GM19372 (cell line): ENCODE measurements around the gene EML4.

Source experiments
- ATAC-seq: cut with Tn5 transposase; IDR thresholded peaks from one replicate; pipeline ENCODE4 v1.9.1; 2021; ENCODE audit warnings: mild to moderate bottlenecking, low read depth, moderate library complexity; ENCODE audit not compliant: unreplicated experiment

EML4 gene

DNA sequence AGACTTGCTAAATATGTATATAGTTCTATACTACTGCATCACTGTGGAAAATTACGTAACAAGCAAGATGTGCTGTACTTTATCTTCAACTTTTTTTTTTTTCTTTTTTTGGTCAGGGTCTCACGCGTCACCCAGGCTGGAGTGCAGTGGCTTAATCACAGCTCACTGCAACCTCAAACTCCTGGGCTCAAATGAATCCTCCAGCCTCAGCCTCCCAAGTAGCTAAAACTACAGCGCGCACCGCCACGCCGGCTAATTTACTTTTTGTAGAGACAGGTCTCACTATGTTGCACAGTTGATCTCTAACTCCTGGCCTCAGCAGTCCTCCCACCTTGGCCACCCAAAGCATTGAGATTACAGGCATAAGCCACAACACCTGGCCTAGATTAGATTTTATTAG lies 123.9 kb downstream of the EML4 start:
- no peak for ATAC-seq

DNA sequence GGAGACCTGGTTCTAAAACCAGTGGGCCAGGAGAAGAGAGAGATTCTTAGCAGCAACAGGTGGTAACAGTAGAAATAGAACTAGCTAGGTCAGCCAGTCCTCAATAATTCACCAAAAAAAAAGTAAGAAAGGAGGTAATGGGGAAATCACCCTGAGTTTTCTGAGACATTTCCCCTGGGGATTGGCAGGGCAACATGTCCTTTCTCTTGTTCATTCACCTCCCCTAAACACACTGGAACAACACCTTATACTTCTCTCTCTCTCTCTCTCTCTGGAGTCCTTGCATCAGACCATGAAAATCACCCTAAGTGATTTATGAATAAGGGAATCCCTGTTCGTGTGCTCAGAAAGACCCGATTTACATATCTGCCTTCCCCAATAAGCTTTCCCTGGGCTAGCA lies 127.1 kb downstream of the EML4 start:
- ATAC-seq: peak; percentile 60

- no peak for ATAC-seq
Observed at GRCh38 chr2:42297322-42297936, 128.3 kb downstream of the EML4 start.

DNA sequence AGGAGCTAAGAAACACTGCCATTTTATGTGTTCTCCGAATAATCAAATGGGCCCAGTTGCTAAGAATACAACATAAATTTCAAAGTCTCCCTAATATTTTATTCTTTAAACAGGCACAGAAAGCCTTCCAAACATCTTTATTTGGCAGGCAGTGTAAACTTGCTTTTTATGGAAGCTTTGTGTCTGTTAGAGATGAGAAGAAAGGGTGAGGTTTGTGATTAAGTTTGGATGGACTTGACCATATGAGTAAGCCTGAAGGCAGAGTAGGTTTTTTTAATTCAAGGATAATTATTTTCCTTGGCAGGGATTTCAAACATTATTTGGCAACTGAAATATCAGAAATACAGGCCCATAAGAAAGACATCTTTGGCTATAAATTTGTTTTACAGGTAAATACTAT lies 129.0 kb downstream of the EML4 start:
- no peak for ATAC-seq

- no peak for ATAC-seq
Observed at GRCh38 chr2:42298996-42299754, 130.0 kb downstream of the EML4 start.

- no peak for ATAC-seq
Observed at GRCh38 chr2:42300527-42300926, 131.4 kb downstream of the EML4 start.

GRCh38 chr2:42303252-42303651 lies 134.1 kb downstream of the EML4 start:
- ATAC-seq: no peak

DNA sequence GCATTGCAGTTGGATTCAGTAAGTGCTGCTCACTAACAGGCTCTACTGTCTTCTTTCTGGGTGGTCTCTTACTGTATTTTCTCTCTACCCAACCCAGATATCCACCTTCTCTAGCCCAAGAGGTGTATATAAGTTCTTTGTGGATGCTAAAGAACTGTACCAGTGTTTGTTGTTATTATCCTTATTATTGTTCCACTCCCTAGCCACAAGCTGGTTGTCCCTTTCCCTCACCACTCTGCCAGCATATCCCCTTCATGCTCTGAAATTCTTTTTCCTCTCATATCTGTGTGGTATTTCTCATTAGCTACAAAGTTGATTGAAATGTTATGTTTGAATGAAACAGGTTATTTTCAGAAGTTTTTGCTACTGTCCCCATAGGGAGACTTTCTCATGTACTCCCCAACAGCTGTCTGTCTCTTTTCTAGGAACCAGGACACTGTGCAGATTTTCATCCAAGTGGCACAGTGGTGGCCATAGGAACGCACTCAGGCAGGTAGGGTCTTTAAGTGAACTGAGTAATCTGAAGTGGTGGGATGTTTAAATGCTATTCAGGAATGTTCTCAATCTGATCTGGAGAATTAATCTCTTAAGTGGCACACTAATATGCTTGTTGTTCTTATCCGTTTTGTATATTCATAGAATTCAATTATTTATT lies 135.0 kb downstream of the EML4 start:
- no peak for ATAC-seq

GRCh38 chr2:42307180-42307579 lies 138.0 kb downstream of the EML4 start:
- no peak for ATAC-seq

DNA sequence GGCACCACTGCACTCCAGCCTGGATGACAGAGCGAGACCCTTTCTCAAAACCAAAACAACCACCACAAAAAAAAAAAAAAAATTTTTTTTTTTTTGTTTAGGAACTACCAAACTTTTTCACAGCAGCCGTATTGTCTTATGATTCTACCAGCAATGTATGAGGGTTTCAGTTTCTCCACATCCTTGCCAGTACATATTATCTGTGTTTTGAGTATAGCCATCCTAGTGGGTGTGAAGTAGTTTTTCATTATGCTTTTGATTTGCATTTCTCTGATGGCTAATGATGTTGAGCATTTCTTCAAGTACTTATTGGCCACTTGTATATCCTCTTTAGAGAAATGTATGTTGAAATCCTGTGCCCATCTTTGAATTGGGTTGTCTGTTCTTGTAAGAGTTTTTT lies 140.2 kb downstream of the EML4 start:
- ATAC-seq: no peak

GRCh38 chr2:42310007-42310515 lies 140.9 kb downstream of the EML4 start:
- no peak for ATAC-seq

GRCh38 chr2:42312106-42312505 lies 143.0 kb downstream of the EML4 start:
- no peak for ATAC-seq

GRCh38 chr2:42314892-42315468 lies 145.8 kb downstream of the EML4 start:
- no peak for ATAC-seq

- ATAC-seq: no peak
Observed at GRCh38 chr2:42315844-42316470, 146.8 kb downstream of the EML4 start.

DNA sequence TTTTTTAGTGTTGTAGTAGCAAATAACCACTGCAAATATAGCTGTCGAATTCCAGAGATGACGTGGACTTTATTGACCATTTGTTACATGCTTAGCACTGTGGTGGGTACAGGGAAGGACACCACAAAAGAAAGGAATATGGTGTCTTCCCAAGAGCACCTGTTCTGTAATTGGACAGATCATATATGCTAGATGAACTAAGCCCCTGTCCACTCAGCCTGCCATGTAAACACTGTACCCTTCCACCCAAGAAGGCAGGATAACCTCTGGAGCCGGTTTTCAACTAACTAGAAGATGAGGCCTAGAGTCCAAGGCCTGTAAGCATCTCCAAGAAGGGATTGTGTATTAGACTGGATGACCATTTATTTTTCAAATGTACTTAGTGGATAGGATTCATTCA lies 147.8 kb downstream of the EML4 start:
- ATAC-seq: no peak

DNA sequence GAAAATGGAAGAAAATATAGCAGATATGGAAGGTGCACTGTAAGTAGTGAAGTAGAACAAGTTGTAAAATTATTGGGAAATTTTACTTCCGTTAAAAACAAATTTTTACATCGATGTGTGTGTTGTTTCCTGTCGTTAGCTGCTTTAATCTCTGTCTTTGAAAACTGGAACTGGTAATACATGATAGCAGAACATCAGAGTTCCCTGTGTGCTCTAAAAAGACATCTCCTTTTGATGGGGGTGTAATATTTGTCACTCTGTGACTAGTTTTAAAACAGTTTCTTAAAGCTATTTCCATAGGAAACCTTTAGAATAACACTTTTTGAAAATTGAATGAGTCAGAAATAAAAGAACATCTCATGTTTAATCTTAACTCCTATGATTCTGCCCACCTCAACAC lies 148.3 kb downstream of the EML4 start:
- no peak for ATAC-seq

DNA sequence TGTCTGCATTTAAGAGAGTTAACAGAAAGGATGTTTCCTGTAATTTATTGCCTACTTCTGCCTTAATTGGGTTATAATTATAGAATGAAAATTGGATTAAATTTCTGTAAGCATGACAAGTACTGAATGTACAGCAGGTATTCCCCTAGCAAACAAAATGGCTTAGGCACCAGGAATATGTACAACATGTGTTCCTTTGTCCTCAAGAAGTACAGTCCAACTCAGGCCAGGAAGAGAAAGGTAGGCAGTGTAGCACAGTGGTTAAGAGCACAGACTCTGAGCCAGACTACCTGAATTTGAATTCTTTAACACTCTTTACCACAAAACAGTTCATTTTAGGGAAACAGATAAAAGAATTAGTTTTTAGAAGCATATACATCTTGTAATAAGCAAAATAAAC lies 148.8 kb downstream of the EML4 start:
- ATAC-seq: no peak

DNA sequence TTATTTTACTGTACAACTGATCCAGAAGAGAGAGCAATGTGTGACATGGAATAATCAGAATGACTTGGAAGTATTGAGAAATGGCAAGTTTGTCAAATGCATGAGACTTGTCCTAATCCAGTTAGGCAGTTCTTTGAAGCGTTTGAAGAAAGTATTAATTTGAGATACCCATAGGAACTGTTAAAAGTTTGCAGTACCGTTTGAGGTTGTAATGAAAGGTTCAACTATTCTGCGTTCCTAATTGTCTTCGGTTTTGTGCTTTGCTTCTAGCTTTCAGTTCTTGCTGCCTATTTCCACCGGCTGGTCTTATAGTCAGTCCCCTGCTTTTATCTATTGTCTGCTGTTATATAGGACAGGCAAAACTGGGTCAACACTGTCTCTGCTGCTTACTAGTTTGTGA lies 150.1 kb downstream of the EML4 start:
- ATAC-seq: no peak

GRCh38 chr2:42321452-42322064 lies 152.4 kb downstream of the EML4 start:
- ATAC-seq: no peak

- ATAC-seq: no peak
Observed at GRCh38 chr2:42324244-42324643, 155.1 kb downstream of the EML4 start.
